Right renal pelvis (tissue), 4 donors: ENCODE results near the gene RRAD. TPM values are rescaled to one million over a fixed set of nuclear protein-coding genes. Genes with fewer than 3 reads are reported as not detected.

ENCODE experiments used
- DNase-seq, 4 donors: peaks; one replicate each; pipeline ENCODE4 v3.0.0-alpha.2; 2013; ENCODE audit warnings: low read depth in 4 of 4, low spot score in 3 of 4, missing footprints in 1 of 4
- polyA plus RNA-seq, 4 donors: library from polyadenylated mRNA; unstranded; fragments of 120-200 nt; gene quantifications; one replicate each; pipeline ENCODE4 v1.2.1, GENCODE V29; 2013; ENCODE audit not compliant: insufficient read length in 4 of 4

Gene RRAD
- polyA plus RNA-seq, 4 donors = 2.0 to 3.9 (median 2.8) TPM

DNA sequence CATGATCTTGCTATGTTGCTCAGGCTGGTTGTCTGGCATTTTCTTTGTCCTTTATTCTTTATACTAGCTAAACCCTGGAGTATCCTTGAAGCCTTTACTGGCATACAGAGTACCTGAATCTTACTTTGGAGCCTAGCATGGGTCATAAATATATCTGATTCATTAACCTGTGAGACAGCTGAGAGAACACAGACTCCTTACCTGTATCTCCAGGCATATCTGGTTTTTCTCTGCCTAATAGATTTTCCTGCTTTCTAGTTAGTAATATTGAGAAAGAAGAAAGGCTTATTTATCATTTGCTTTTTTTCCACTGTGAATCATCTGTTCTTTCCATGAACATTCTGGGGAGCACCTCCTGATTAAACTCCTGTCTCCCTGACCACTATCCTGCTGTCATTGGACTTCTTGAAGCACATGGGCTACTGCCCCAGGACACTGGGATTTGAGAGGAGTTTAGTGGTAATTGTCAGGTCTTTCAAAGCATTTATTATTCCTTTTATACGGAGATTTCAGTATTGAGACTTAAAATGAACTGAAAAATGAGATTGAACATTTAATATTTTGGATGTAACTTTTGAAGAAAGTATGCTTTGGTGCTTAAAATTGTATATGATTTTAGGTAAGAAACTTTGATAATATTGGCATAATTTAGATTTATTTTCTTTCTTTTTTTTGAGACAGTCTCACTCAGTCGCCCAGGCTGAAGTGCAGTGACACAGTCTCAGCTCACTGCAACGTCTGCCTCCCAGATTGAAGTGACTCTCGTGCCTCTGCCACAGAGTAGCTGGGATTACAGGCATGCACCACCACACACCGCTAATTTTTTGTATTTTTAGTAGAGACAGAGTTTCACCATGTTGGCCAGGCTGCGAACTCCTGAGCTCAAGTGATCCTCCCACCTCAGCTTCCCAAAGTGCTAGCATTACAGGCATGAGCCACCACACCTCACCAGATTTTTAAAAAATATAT is 36.4 kb downstream of the RRAD start:
- DNase-seq = no peak

- no peak for DNase-seq
Measured at GRCh38 chr16:66886914-66887313, 38.4 kb downstream of the RRAD start.

GRCh38 chr16:66886321-66886720 is 39.0 kb downstream of the RRAD start:
- no peak for DNase-seq

DNA sequence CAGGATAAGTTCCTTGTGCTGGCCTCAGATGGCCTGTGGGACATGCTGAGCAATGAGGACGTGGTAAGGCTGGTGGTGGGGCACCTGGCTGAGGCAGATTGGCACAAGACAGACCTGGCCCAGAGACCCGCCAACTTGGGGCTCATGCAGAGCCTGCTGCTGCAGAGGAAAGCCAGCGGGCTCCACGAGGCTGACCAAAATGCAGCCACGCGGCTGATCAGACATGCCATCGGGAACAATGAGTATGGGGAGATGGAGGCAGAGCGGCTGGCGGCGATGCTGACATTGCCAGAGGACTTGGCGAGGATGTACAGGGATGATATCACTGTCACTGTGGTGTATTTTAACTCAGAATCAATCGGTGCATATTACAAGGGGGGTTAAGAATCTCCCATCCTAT is 39.8 kb downstream of the RRAD start:
- no peak for DNase-seq

- no peak for DNase-seq
Measured at GRCh38 chr16:66882702-66883101, 42.6 kb downstream of the RRAD start.

- no peak for DNase-seq
Measured at GRCh38 chr16:66881964-66882508, 43.3 kb downstream of the RRAD start.

DNA sequence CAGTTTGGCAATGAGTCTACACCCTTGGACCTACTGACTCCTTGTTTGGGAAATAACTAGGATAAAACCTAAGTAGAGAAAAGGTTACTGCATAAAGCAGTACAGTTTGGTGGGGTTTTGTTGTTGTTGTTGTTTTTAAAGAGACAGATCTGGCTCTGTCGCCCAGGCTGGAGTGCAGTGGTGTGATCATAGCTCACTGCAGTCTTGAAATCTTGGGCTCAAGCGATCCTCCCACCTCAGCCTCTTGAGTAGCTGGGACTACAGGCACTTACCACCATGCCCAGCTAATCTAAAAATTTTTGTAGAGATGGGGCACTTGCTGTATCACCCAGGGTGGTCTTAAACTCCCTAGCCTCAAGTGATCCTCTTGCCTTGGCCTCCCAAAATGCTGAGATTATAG is 43.8 kb downstream of the RRAD start:
- DNase-seq = no peak

DNA sequence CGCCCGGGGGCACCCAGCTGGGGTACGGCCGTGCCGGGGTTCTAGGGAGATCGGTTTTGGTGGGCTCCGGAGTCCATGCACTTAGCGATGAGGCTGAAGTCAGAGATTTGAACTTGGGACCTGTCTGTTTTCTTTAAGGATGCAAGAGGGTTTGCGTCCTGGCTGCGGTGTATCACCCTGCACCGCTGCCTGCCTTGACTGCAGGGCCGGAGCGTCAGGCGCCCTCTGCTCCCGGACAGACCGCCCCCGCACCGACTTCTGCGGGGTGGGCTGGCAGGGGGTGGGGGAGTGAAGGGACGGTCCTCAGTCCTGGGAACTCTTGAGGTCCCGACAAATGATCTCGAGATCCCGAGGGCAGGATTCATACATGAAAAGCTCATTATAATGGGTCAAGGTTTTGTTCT is 44.3 kb downstream of the RRAD start:
- DNase-seq = no peak

GRCh38 chr16:66880288-66881013 is 44.9 kb downstream of the RRAD start, which contains the start of gene PDP2:
Gene PDP2, plus strand, starts transcription at chr16:66880515. Its CDS starts 3,770 bp downstream, at chr16:66884285.
- DNase-seq = peak; percentile 90 to 95 (median 92)

DNA sequence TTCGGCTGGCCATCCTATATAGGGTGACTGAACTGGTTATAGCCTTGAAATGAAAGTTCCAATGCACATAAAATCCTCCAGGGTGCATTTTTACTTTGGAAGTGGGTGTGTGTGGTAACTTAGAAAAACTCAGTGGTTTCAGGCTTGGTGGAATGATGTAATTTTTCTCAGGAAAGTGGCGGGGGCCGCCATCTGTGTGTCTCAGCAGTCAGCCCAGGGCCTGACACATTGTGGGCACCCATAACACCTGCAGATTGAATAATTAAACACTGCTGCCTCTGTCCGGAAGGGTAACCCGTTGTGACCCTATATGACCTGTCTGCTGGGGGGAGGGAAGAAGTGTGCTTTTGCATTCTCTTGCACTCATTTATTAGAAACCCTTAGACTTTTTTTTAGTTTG is 47.3 kb downstream of the RRAD start:
- DNase-seq = no peak

DNA sequence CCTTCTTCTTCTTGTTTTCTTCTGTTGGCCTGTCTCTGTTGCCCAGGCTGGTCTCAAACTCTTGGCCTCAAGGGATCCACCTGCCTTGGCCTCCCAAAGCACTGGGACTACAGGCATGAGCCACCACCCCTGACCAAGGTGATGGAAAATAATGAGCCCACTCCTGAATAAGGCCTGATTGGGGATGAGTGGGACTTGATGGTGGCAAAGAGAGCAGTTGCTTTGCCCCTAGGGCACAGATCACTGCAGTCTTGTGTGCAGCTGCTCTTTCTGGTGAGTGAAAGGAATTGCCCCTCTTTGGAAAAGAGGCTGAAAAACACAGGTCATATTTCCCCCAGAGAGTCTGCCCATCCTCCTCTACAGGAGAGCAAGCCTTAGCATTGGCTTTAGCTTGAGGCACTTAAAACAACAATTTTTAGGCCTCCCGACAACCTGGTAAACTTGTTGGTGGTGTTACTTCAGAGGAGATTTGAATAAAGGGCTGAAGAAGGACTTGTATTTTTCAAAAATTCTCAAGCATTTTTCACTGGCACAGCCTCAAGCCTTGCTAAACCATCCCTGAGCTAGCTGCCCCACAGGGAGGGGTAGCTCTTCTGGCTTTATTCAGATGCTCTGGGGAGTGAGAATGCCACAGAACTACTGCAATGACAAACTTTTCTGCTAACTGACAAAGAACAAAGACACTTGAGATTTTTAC is 51.1 kb downstream of the RRAD start:
- no peak for DNase-seq

DNA sequence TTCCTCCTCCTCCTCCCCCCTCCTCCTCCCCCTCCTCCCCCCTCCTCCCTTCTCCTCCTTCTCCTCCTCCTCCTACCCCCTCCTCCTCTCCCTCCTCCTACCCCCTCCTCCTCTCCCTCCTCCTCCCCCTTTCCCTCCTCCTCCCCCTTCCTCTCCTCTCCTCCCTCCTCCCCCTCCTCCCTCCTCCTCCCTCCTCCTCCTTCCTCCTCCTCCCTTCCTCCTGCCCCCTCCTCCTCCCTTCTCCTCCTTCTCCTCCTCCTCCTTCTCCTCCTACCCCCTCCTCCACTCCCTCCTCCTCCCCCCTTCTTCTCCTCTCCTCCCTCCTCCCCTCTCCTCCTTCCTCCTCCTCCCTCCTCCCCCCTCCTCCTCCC is 51.7 kb downstream of the RRAD start:
- DNase-seq = no peak

GRCh38 chr16:66872943-66873684 is 52.2 kb downstream of the RRAD start:
- DNase-seq = peak; percentile 62 to 68 (median 66)

GRCh38 chr16:66872559-66872942 is 52.8 kb downstream of the RRAD start:
- no peak for DNase-seq

DNA sequence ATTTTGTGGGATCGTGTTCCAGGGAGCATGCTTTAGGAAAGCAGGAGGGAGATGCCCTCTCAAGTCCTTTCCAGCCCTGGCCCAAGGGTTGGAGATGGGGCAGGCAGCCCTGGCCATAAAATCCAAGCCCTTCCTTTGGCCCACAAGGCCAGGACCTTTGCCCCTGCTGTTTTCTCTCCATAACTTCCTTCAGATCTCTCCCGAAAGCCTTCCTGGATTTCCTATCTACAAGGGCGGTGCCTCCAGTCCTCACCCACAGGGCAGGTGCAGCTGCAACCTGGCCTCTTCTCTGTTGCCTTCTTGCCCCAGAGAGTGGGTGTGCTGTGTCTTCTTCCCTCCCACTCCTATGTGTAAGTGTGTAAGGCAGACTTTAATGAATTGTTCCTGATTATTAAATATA is 53.5 kb downstream of the RRAD start:
- no peak for DNase-seq

Other genes with a start within 250 kb of the RRAD start
- 10 to 100 TPM; 67.3 to 76.9 (median 72.7) TPM for gene CMTM4, start 228.8 kb downstream of the RRAD start, polyA plus RNA-seq
- 100 to 1,000 TPM; 101 to 135 (median 112) TPM for gene DYNC1LI2, start 173.9 kb downstream of the RRAD start, polyA plus RNA-seq
- under 1 TPM in 1 of 4 donors, not detected in 3; 0.12 TPM for gene TERB1, start 124.0 kb downstream of the RRAD start, polyA plus RNA-seq
- 10 to 100 TPM; 70.7 to 88.8 (median 82.8) TPM for gene NAE1, start 94.6 kb downstream of the RRAD start, polyA plus RNA-seq
- gene CA7, start 81.1 kb downstream of the RRAD start, polyA plus RNA-seq = under 1 TPM; 0.21 to 0.71 (median 0.31) TPM
- gene PDP2, start 45.0 kb downstream of the RRAD start, polyA plus RNA-seq = 10 to 100 TPM in 3 of 4 donors, 1 to 10 TPM in 1; 10.0 to 15.7 (median 12.8) TPM
- gene CDH16, start 6.7 kb downstream of the RRAD start, polyA plus RNA-seq = 100 to 1,000 TPM; 252 to 295 (median 279) TPM
- 100 to 1,000 TPM in 1 of 4 donors, 10 to 100 TPM in 3; 79.0 to 120 (median 90.3) TPM for gene CIAO2B, start 8.9 kb upstream of the RRAD start, polyA plus RNA-seq
- 10 to 100 TPM; 39.8 to 47.0 (median 42.7) TPM for gene CES2, start 10.0 kb upstream of the RRAD start, polyA plus RNA-seq
- 1 to 10 TPM; 1.8 to 3.6 (median 2.4) TPM for gene CES3, start 35.7 kb upstream of the RRAD start, polyA plus RNA-seq
- gene CES4A, start 63.1 kb upstream of the RRAD start, polyA plus RNA-seq = 1 to 10 TPM; 6.7 to 9.5 (median 7.8) TPM
- gene CBFB, start 103.6 kb upstream of the RRAD start, polyA plus RNA-seq = 10 to 100 TPM; 62.5 to 74.1 (median 66.5) TPM
- gene PHAF1, start 184.4 kb upstream of the RRAD start, polyA plus RNA-seq = 10 to 100 TPM; 21.1 to 24.2 (median 22.5) TPM
- 10 to 100 TPM in 3 of 4 donors, 1 to 10 TPM in 1; 8.4 to 11.9 (median 10.9) TPM for gene B3GNT9, start 225.5 kb upstream of the RRAD start, polyA plus RNA-seq
- 1 to 10 TPM; 3.9 to 7.2 (median 4.5) TPM for gene TRADD, start 234.4 kb upstream of the RRAD start, polyA plus RNA-seq
- gene FBXL8, start 234.4 kb upstream of the RRAD start, polyA plus RNA-seq = 1 to 10 TPM; 1.0 to 1.8 (median 1.4) TPM
- gene HSF4, start 239.2 kb upstream of the RRAD start, polyA plus RNA-seq = 1 to 10 TPM; 1.4 to 3.5 (median 2.7) TPM
- gene NOL3, start 245.0 kb upstream of the RRAD start, polyA plus RNA-seq = 1 to 10 TPM; 2.2 to 6.2 (median 4.8) TPM